ENCODE data around the gene CLEC18A.
"Not testable (repeated sequence)": the region's sequence is repeated elsewhere in the genome, so short reads cannot be mapped to it uniquely, and the experiment has no call there.

The CLEC18A gene

GRCh38 chr16:69954241-69954640 lies 3.1 kb downstream of the CLEC18A start:
- H3K36me3 Mint-ChIP-seq (ENCODE audit: low read depth); H3K4me1 Mint-ChIP-seq (ENCODE audit: low read depth); H3K9me3 Mint-ChIP-seq; H3K27me3 Mint-ChIP-seq; H3K4me3 Mint-ChIP-seq; H3K27ac Mint-ChIP-seq; DNase-seq: not testable (repeated sequence)

GRCh38 chr16:69963312-69963711 lies 12.2 kb downstream of the CLEC18A start:
- DNase-seq; H3K27ac Mint-ChIP-seq; H3K36me3 Mint-ChIP-seq (ENCODE audit: low read depth); H3K4me1 Mint-ChIP-seq (ENCODE audit: low read depth); H3K27me3 Mint-ChIP-seq; H3K9me3 Mint-ChIP-seq; H3K4me3 Mint-ChIP-seq: not testable (repeated sequence)

DNA sequence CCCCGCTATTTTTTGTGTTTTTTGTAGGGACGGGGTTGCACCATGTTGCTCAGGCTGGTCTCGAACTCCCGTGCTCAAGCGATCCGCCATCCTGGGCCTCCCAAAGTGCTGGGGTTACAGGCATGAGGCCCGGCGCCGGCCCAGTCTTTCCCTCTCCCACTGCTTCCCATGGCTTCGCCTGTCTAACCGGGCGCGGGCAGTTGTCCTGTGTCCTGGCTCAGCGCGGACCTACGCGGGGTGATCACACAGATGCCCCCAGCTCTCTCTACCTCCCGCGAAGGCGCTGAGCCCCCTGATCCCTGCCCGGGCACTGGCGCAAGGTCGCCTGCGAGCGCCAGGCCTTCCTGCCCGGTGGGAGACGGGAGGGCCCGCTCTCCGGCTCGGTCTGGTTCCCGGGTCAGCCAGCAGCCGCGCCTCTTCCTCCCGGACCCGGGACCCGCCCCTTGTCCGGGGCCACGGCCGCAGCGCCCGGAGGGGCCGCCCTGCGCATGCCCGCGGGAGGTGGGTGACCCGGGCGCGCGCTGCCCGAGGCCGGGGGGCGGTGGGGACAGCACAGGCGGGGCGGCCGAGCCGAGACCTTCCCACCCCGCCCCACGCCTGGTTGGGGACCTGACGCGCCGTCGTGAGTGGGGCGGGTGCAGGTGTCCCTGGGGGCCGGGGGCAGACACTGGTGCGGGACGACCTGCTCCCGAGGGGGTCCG lies 14.0 kb downstream of the CLEC18A start:
- not testable (repeated sequence) for H3K9me3 Mint-ChIP-seq; H3K27me3 Mint-ChIP-seq; DNase-seq; H3K4me1 Mint-ChIP-seq (ENCODE audit: low read depth); H3K4me3 Mint-ChIP-seq; H3K27ac Mint-ChIP-seq; H3K36me3 Mint-ChIP-seq (ENCODE audit: low read depth)

GRCh38 chr16:69965661-69966054 lies 14.5 kb downstream of the CLEC18A start:
- H3K27ac Mint-ChIP-seq; H3K4me1 Mint-ChIP-seq (ENCODE audit: low read depth); DNase-seq; H3K4me3 Mint-ChIP-seq; H3K36me3 Mint-ChIP-seq (ENCODE audit: low read depth); H3K27me3 Mint-ChIP-seq; H3K9me3 Mint-ChIP-seq: not testable (repeated sequence)

- H3K4me3 Mint-ChIP-seq; H3K36me3 Mint-ChIP-seq (ENCODE audit: low read depth); DNase-seq; H3K27me3 Mint-ChIP-seq; H3K27ac Mint-ChIP-seq; H3K9me3 Mint-ChIP-seq; H3K4me1 Mint-ChIP-seq (ENCODE audit: low read depth): not testable (repeated sequence)
Observed at GRCh38 chr16:69967688-69968087, 16.6 kb downstream of the CLEC18A start.

GRCh38 chr16:69968125-69968524 lies 17.0 kb downstream of the CLEC18A start:
- H3K4me1 Mint-ChIP-seq (ENCODE audit: low read depth); H3K9me3 Mint-ChIP-seq; DNase-seq; H3K4me3 Mint-ChIP-seq; H3K36me3 Mint-ChIP-seq (ENCODE audit: low read depth); H3K27ac Mint-ChIP-seq; H3K27me3 Mint-ChIP-seq: not testable (repeated sequence)

DNA sequence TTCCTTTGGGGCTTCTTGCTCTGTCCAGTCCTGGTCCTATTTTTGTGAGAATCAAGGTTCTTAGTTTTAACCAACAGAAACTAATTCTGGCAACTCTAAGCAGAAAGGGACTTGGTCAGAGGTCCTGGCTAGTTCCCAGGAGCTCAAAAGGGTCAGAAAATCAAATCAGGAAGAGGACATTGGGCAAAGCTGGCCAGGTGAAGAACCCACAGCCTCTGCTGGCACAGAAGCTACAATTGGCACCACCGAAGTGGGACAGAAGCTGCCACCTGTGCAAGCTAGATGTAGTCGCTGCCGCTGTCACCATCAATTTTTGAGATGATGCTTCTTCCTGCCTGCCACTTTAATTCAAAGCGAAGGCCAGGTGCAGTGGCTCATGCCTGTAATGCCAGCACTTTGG lies 18.5 kb downstream of the CLEC18A start:
- H3K9me3 Mint-ChIP-seq; H3K36me3 Mint-ChIP-seq (ENCODE audit: low read depth); H3K4me3 Mint-ChIP-seq; DNase-seq; H3K27me3 Mint-ChIP-seq; H3K27ac Mint-ChIP-seq; H3K4me1 Mint-ChIP-seq (ENCODE audit: low read depth): not testable (repeated sequence)

- not testable (repeated sequence) for H3K27ac Mint-ChIP-seq; H3K4me1 Mint-ChIP-seq (ENCODE audit: low read depth); H3K9me3 Mint-ChIP-seq; H3K4me3 Mint-ChIP-seq; H3K36me3 Mint-ChIP-seq (ENCODE audit: low read depth); DNase-seq; H3K27me3 Mint-ChIP-seq
Observed at GRCh38 chr16:69972120-69972519, 21.0 kb downstream of the CLEC18A start.

- H3K4me3 Mint-ChIP-seq; H3K27me3 Mint-ChIP-seq; H3K4me1 Mint-ChIP-seq (ENCODE audit: low read depth); H3K36me3 Mint-ChIP-seq (ENCODE audit: low read depth); DNase-seq; H3K9me3 Mint-ChIP-seq; H3K27ac Mint-ChIP-seq: not testable (repeated sequence)
Observed at GRCh38 chr16:69972935-69973334, 21.8 kb downstream of the CLEC18A start.

DNA sequence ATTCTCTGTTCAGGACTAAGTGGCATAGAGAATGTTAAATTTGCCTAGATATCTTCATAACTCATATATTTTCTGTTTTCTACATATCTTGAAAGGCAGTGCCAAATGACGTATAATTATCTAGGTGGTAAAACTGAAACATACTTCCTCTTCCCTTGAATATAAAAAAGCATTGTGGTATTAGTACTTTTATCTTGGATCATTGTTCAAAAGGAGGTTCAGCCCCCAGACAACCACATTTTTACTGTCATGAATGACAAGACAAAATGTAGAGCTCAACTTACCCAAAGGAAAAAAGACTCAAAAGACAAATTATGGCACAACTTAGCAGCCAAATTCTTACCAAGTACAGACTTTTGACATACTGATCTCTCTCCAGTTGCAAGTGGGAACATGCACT lies 34.1 kb downstream of the CLEC18A start:
- not testable (repeated sequence) for H3K4me3 Mint-ChIP-seq; H3K9me3 Mint-ChIP-seq; H3K4me1 Mint-ChIP-seq (ENCODE audit: low read depth); DNase-seq; H3K27ac Mint-ChIP-seq; H3K27me3 Mint-ChIP-seq
- peaks cover 19% of the 10 kb centered on the region for H3K36me3 Mint-ChIP-seq (ENCODE audit: low read depth)

DNA sequence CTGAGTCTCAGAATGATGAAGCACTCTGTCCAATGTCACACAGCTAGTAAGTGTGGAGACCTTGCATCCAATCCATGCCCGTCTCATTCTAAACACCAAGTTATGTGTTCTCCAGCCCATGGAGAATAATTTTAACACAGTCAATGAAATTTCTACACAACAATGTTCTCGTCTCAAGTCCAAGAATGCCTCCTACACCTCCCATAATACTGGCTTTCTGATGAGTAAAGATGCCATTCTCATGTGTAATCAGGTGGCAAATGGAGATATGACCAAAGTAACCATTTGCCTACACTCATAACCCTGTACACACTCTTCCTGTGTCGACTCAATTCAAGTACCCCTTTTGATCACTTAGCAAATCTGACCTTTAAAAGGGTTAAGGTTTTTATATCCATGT lies 46.8 kb downstream of the CLEC18A start:
- H3K27me3 Mint-ChIP-seq; H3K9me3 Mint-ChIP-seq; H3K27ac Mint-ChIP-seq; H3K4me3 Mint-ChIP-seq; H3K4me1 Mint-ChIP-seq (ENCODE audit: low read depth); DNase-seq: not testable (repeated sequence)
- H3K36me3 Mint-ChIP-seq (ENCODE audit: low read depth), result peaks cover 23% of the 10 kb centered on the region

GRCh38 chr16:69999801-70000200 lies 48.7 kb downstream of the CLEC18A start:
- H3K9me3 Mint-ChIP-seq; H3K4me1 Mint-ChIP-seq (ENCODE audit: low read depth); H3K4me3 Mint-ChIP-seq; H3K27me3 Mint-ChIP-seq; DNase-seq; H3K27ac Mint-ChIP-seq: not testable (repeated sequence)
- H3K36me3 Mint-ChIP-seq (ENCODE audit: low read depth), result peaks cover 26% of the 10 kb centered on the region

DNA sequence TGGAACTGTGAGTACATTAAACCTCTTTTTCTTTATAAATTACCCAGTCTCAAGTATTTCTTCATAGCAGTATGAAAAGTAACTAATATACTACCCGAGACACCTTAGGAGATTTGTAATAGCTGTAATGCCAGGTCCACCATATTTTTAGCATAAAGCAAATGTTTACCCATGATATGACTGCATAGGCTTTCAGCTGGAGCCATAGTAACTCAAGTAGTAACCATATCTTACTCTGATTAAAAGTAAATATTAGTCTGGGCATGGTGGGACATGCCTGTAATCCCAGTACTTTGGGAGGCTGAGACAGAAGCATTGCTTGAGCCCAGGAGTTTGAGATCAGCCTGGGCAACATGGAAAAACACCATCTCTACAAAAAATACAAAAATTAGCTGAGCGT lies 52.4 kb downstream of the CLEC18A start:
- not testable (repeated sequence) for H3K4me1 Mint-ChIP-seq (ENCODE audit: low read depth); H3K27ac Mint-ChIP-seq; H3K4me3 Mint-ChIP-seq; H3K27me3 Mint-ChIP-seq; DNase-seq; H3K9me3 Mint-ChIP-seq
- peaks cover 32% of the 10 kb centered on the region for H3K36me3 Mint-ChIP-seq (ENCODE audit: low read depth)

GRCh38 chr16:70008604-70009003 lies 57.5 kb downstream of the CLEC18A start:
- H3K4me3 Mint-ChIP-seq; H3K27ac Mint-ChIP-seq; H3K4me1 Mint-ChIP-seq (ENCODE audit: low read depth); H3K27me3 Mint-ChIP-seq; H3K9me3 Mint-ChIP-seq; DNase-seq: not testable (repeated sequence)
- peaks cover 56% of the 10 kb centered on the region for H3K36me3 Mint-ChIP-seq (ENCODE audit: low read depth)

DNA sequence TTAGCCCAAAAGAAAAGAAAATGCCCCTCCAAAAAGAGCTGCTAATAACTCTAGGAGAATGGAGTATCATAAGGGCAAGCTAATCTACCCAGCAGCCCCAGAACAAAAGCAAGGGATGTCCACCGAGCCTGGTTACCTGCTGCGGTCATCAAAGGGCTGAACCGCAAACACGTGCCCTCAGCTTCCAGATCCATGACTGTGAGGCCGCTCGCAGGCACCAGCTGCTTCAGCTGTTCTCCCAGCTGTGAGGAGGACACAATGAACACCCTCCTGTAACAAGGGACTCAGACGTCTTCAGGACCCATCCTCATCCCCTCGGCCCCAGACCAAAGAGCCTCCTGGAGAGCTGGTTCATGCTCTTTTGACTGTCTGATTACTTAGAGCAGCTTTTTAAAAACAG lies 59.5 kb downstream of the CLEC18A start:
- not testable (repeated sequence) for H3K27me3 Mint-ChIP-seq

GRCh38 chr16:70011120-70011519 lies 60.0 kb downstream of the CLEC18A start:
- not testable (repeated sequence) for H3K4me3 Mint-ChIP-seq; DNase-seq; H3K27ac Mint-ChIP-seq; H3K27me3 Mint-ChIP-seq; H3K9me3 Mint-ChIP-seq; H3K4me1 Mint-ChIP-seq (ENCODE audit: low read depth)
- peaks cover 66% of the 10 kb centered on the region for H3K36me3 Mint-ChIP-seq (ENCODE audit: low read depth)

More for the DNA sequence above, 59.5 kb downstream of the CLEC18A start:
- H3K4me1 Mint-ChIP-seq (ENCODE audit: low read depth); H3K9me3 Mint-ChIP-seq; H3K4me3 Mint-ChIP-seq; H3K27ac Mint-ChIP-seq; DNase-seq: not testable (repeated sequence)
- peaks cover 61% of the 10 kb centered on the region for H3K36me3 Mint-ChIP-seq (ENCODE audit: low read depth)

Data from activated T-cell treated with anti-CD3 and anti-CD28 coated beads, Interleukin-2, amount 50 U/mL, for 24 hours (primary cell).